GM23248 (cell line): ENCODE measurements around the gene RBM3. TPM values are rescaled to one million over a fixed set of nuclear protein-coding genes. Genes with fewer than 3 reads are reported as not detected.

ENCODE experiments used
- DNase-seq: peaks from one replicate; pipeline ENCODE4 v3.0.0-alpha.2; 2015
- H2AFZ ChIP-seq: fragments of 200-600 bp; sonication (generic); 2 replicates; pipeline ENCODE4 v1.6.1; 2016; ENCODE audit warnings: antibody characterized with exemption
- H3F3A ChIP-seq: fragments of 200-600 bp; sonication (generic); 2 replicates; pipeline ENCODE4 v1.6.1; 2016; ENCODE audit warnings: mild to moderate bottlenecking, antibody characterized with exemption, mixed run types; ENCODE audit not compliant: insufficient read depth
- H3K27ac ChIP-seq: fragments of 200-600 bp; sonication (generic); 2 replicates; pipeline ENCODE4 v1.5.1; 2016; ENCODE audit warnings: mild to moderate bottlenecking
- H3K27me3 ChIP-seq: fragments of 200-600 bp; sonication (generic); replicated peaks from 2 replicates; pipeline ENCODE4 v1.6.1; 2016; ENCODE audit warnings: mild to moderate bottlenecking; ENCODE audit not compliant: insufficient read depth
- H3K36me3 ChIP-seq: fragments of 200-600 bp; sonication (generic); 2 replicates; pipeline ENCODE4 v1.6.1; 2016; ENCODE audit warnings: low read depth, mild to moderate bottlenecking
- H3K4me1 ChIP-seq: fragments of 200-600 bp; sonication (generic); 2 replicates; pipeline ENCODE4 v1.6.1; 2016; ENCODE audit warnings: mild to moderate bottlenecking; ENCODE audit not compliant: insufficient read depth
- H3K4me2 ChIP-seq: fragments of 200-600 bp; sonication (generic); one replicate; pipeline ENCODE4 v1.6.1; 2016; ENCODE audit warnings: mild to moderate bottlenecking; ENCODE audit not compliant: unreplicated experiment
- H3K4me3 ChIP-seq: fragments of 200-600 bp; sonication (generic); 2 replicates; pipeline ENCODE4 v1.5.1; 2016; ENCODE audit warnings: mild to moderate bottlenecking
- H3K79me2 ChIP-seq: fragments of 200-600 bp; sonication (generic); 2 replicates; pipeline ENCODE4 v1.6.1; 2016; ENCODE audit warnings: mild to moderate bottlenecking; ENCODE audit not compliant: insufficient read depth
- H3K9ac ChIP-seq: fragments of 200-600 bp; sonication (generic); 2 replicates; pipeline ENCODE4 v1.6.1; 2016; ENCODE audit warnings: mild to moderate bottlenecking
- H3K9me2 ChIP-seq: fragments of 200-600 bp; sonication (generic); 2 replicates; pipeline ENCODE4 v1.6.1; 2016; ENCODE audit warnings: mixed run types, mild to moderate bottlenecking, moderate library complexity; ENCODE audit not compliant: insufficient read depth
- H3K9me3 ChIP-seq: fragments of 200-600 bp; sonication (generic); one replicate; pipeline ENCODE4 v1.6.1; 2017; ENCODE audit warnings: low read depth
- H4K20me1 ChIP-seq: fragments of 200-600 bp; sonication (generic); 2 replicates; pipeline ENCODE4 v1.6.0; 2016; ENCODE audit not compliant: insufficient read depth
- EZH2 ChIP-seq: fragments of 200-600 bp; sonication (generic); IDR thresholded peaks from 2 replicates; pipeline ENCODE4 v1.6.1; 2018; ENCODE audit warnings: antibody characterized with exemption, mild to moderate bottlenecking; ENCODE audit not compliant: insufficient read depth, poor library complexity, severe bottlenecking
- EZH2phosphoT487 ChIP-seq: fragments of 200-600 bp; sonication (generic); IDR thresholded peaks from 2 replicates; pipeline ENCODE4 v1.6.1; 2018; ENCODE audit warnings: antibody characterized with exemption, moderate library complexity, mild to moderate bottlenecking, low read depth; ENCODE audit not compliant: insufficient read depth
- WGBS, 2 experiments: methylation state at CpG; one replicate each; pipeline ENCODE4 v1.1.6; 2015 to 2017; ENCODE audit warnings: low lambda C conversion rate in 2 of 2, low coverage in 1 of 2; ENCODE audit errors: missing lambda C conversion rate in 2 of 2; 5-methylcytosine and 5-hydroxymethylcytosine counted together
- in situ Hi-C: fragments of 300-500 bp; cut with MboI; formaldehyde crosslinking; loops from 2 replicates; pipeline ENCODE4 v1.15.0; 2020
- polyA plus RNA-seq: library from polyadenylated mRNA; unstranded; fragments of >200 nt; fragmentation: Nextera tagmentation; extraction: Ambion mirVana; gene quantifications from 2 replicates; pipeline ENCODE4 v1.2.1, GENCODE V29; 2016
- small RNA-seq: library from RNA; depleted of rRNA; stranded (forward); fragments of <200 nt; gene quantifications from one replicate; pipeline ENCODE3, GENCODE V24; 2014; ENCODE audit warnings: low read depth, low replicate concordance
- total RNA-seq: library from RNA; depleted of rRNA; stranded (reverse); fragments of >200 nt; shearing (Covaris generic); gene quantifications from 2 replicates; pipeline ENCODE4 v1.2.3, GENCODE V29; 2014; rRNA removed

RBM3 gene
- total and polyA plus RNA-seq, 2 experiments from 2014 or later, result 143 to 188 TPM

DNA sequence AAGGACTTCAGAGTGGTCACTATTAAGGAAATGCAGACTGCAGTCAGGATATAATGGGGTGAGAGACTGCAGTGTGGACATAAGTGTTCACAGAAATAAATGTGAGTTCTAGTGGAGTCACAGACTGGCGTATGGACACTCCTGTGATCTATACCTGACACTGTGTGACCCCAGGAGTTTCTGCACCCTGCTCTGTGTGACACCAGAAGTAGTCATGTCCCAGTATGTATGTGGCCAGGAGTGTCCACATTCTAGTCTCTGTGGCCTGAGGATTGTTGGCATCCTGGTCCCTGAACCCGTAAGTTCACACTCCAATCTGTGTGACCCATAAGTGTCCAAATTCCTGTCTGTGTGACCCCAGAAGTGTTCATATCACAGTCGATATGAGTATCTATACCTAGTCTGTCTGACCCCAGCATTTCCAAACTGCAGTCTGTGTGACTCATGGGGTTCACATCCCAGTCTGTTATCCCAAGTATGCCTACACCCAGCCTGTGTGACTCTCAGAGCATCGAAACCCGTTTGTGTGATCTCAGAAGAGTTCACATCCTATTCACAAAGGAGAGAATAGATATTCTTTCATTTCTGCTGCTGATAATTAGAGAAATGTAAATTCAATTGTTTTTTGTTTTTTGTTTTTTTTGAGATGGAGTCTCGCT is 39.3 kb downstream of the RBM3 start:
- 42 to 50% methylated on average over 5 of the region's 6 CpGs for WGBS, 2 experiments
- no peaks in the 10 kb centered on the region for H3K79me2 ChIP-seq
- no peaks in the 10 kb centered on the region for H3K9me3 ChIP-seq
- H3K36me3 ChIP-seq, result no peaks in the 10 kb centered on the region
- no peaks in the 10 kb centered on the region for H3K27me3 ChIP-seq
- no peak overlapping the region for H3K27ac ChIP-seq
- DNase-seq, result peak; percentile 51
- no peaks in the 10 kb centered on the region for H3K9me2 ChIP-seq
- no peak overlapping the region for H2AFZ ChIP-seq
- H3K4me2 ChIP-seq, result no peak overlapping the region
- H3K4me3 ChIP-seq, result no peak overlapping the region
- no peaks in the 10 kb centered on the region for H3F3A ChIP-seq
- 0 out of 2 replicates have a peak, but pooled peaks cover 5% of the 10 kb centered on the region for H3K4me1 ChIP-seq
- H4K20me1 ChIP-seq, result no peaks in the 10 kb centered on the region
- TF ChIP-seq EZH2, result no peak
- TF ChIP-seq EZH2phosphoT487, result no peak
- in situ Hi-C loops, result no loop called here
- no peak overlapping the region for H3K9ac ChIP-seq

DNA sequence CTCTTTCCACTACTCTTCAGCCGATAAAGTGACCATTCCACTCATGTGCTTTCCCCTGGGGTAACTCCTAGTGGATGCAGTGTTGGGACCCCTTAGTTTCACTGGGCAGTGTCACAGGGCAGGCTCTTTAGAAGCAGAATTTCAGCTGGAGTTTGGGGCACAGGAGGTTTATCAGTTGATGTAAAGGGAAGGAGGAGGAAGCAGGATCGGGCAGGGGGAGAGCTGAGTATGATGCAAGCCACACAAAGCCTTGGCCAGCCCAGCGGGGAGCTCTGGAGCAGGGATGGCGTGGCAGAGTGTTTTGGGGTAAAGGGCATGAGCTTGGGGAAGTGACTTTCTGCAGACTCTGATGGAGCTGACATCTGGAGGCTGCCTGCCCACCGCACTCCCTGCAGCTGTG is 42.3 kb downstream of the RBM3 start:
- Histone ChIP-seq H3K27ac (no peak overlapping the region), H3K9me3 (no peaks in the 10 kb centered on the region), H3K4me3 (no peak overlapping the region), H3K4me1 (0 out of 2 replicates have a peak, but pooled peaks cover 5% of the 10 kb centered on the region), H3K79me2 (no peaks in the 10 kb centered on the region), H3F3A (no peaks in the 10 kb centered on the region), H3K27me3 (no peaks in the 10 kb centered on the region), H3K9ac (no peak overlapping the region), H3K36me3 (no peaks in the 10 kb centered on the region), H3K4me2 (no peak overlapping the region), H4K20me1 (no peaks in the 10 kb centered on the region), H2AFZ (no peak overlapping the region), H3K9me2 (no peaks in the 10 kb centered on the region)
- TF ChIP-seq EZH2 (no peak), EZH2phosphoT487 (no peak)
- in situ Hi-C loops, result no loop called here
- no peak for DNase-seq
- 8 to 27% methylated on average over 4 of the region's 5 CpGs for WGBS, 2 experiments

DNA sequence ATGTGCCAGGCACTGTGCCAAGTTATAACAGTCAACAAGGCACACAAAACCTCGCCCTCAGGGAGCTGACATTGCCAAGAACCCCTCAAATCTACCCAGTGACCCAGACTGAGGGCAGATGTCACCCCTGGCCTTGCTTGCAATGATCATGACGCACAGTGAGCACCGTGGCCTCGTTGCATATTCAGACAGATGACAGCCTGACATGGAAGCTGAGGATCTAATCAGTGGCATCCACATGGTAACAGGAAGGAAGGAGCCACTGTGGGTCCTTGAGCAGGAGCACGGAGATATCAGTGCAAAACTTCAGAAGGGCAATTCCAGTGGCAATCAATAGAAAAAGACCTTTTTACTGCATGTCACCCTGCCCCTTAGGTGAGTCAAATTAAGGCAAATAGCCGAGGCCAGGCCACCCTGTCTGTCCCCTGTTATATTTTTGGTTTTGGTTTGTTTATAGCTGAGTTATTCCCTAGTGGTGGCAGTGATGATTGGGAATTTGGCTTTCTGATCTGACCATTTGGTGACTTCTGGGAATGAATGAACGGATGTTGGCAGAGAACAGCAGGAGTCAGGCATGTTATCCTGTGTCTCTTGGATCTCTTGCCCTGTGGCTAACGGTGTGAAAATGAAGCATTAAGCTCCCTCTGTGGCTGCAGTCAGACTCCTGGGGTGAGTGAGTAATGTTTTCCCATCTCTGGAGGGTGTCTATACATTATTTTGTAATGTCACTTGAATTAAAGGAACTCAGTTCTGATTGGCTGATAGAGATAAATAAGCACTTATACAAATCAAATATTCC is 43.5 kb downstream of the RBM3 start:
- Histone ChIP-seq H3F3A (no peaks in the 10 kb centered on the region), H3K27ac (no peak overlapping the region), H3K79me2 (no peaks in the 10 kb centered on the region), H4K20me1 (no peaks in the 10 kb centered on the region), H3K27me3 (no peaks in the 10 kb centered on the region), H2AFZ (no peak overlapping the region), H3K9ac (no peak overlapping the region), H3K4me2 (no peak overlapping the region), H3K36me3 (no peaks in the 10 kb centered on the region), H3K4me3 (no peak overlapping the region), H3K9me3 (no peaks in the 10 kb centered on the region), H3K4me1 (0 out of 2 replicates have a peak, but pooled peaks cover 5% of the 10 kb centered on the region), H3K9me2 (no peaks in the 10 kb centered on the region)
- TF ChIP-seq EZH2phosphoT487, result no peak
- TF ChIP-seq EZH2, result no peak
- in situ Hi-C loops, result no loop called here
- 32 to 39% methylated on average over 8 of the region's 8 CpGs for WGBS, 2 experiments
- DNase-seq, result peak; percentile 33

DNA sequence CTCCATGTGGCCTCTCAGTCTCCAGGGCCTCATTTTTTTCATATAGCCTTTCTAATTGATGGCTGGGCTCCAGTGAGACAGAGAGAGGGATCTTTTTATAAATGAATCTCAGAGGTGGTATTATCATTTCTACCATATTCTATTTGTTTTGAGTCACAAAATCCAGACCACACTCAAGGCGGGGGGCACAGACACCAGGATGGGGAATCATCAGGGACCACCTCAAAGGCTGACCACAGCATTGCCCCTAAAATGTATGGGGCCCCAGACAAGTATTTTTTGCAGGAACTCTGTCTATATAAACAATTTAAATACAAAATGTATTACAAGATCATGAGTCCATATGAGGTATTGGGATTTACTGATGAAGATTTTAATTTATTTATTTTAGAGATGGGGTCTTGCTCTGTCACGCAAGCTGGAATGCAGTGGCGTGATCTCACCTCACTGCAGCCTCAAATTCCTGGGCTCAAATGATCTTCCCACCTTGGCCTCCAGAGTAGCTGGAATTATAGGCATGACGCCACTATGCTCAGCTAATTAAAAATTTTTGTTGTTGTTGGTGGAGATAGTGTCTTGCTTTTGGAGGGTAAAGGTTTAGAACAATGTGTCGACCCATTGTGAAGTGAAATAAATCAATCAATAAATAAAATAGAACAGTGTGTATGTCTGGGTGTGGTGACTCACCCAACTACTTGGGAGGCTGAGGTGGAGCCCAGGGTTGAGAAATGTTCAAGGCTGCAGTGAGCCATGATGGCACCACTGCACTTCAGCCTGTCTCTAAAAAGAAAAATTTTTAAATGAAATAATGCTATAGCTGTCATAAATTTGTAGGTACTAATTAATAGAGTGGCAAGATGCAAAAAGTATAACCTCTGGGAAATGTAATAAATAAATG is 52.4 kb downstream of the RBM3 start:
- no peak overlapping the region for H3K27ac ChIP-seq
- WGBS, 2 experiments, result 90 to 92% methylated on average over 5 of the region's 5 CpGs

More for the DNA sequence above, 52.4 kb downstream of the RBM3 start:
- Histone ChIP-seq H2AFZ (no peak overlapping the region), H3K9ac (no peak overlapping the region), H3K36me3 (no peaks in the 10 kb centered on the region), H3K79me2 (no peaks in the 10 kb centered on the region), H3K27me3 (no peaks in the 10 kb centered on the region), H3K4me3 (no peak overlapping the region), H3K4me2 (no peak overlapping the region), H3K9me3 (no peaks in the 10 kb centered on the region), H3K4me1 (no peaks in the 10 kb centered on the region), H3F3A (no peaks in the 10 kb centered on the region; the same call in 1 of the 2 replicates), H3K9me2 (no peaks in the 10 kb centered on the region), H4K20me1 (no peaks in the 10 kb centered on the region)
- in situ Hi-C loops, result no loop called here
- DNase-seq, result peak; percentile 31
- TF ChIP-seq EZH2, result no peak
- no peak for TF ChIP-seq EZH2phosphoT487

Small RNA genes within 50 kb of the gene (small RNA-seq; reads per million reads assigned to genes)
- gene MRPL32P1, result not detected

Other genes with a start within 250 kb of the RBM3 start
- not detected in 2 replicates for gene SSX3, start 217.8 kb upstream of the RBM3 start, total RNA-seq
- gene SSX3, start 217.8 kb upstream of the RBM3 start, polyA plus RNA-seq, result not detected in 2 replicates
- gene SSX4, start 190.9 kb upstream of the RBM3 start, total RNA-seq, result not detected in 2 replicates
- gene SSX4, start 190.9 kb upstream of the RBM3 start, polyA plus RNA-seq, result not detected in 2 replicates
- gene SSX4B, start 162.5 kb upstream of the RBM3 start, total RNA-seq, result not detected in 2 replicates
- gene SSX4B, start 162.5 kb upstream of the RBM3 start, polyA plus RNA-seq, result not detected in 2 replicates
- 34.5 and 35.3 TPM in 2 replicates for gene SLC38A5, start 104.2 kb upstream of the RBM3 start, total RNA-seq
- gene SLC38A5, start 104.2 kb upstream of the RBM3 start, polyA plus RNA-seq, result 31.5 and 32.4 TPM in 2 replicates
- 95.2 and 152 TPM in 2 replicates for gene FTSJ1, start 98.3 kb upstream of the RBM3 start, total RNA-seq
- 64.9 and 70.6 TPM in 2 replicates for gene FTSJ1, start 98.3 kb upstream of the RBM3 start, polyA plus RNA-seq
- gene PORCN, start 65.5 kb upstream of the RBM3 start, total RNA-seq, result 15.4 and 32.2 TPM in 2 replicates
- gene PORCN, start 65.5 kb upstream of the RBM3 start, polyA plus RNA-seq, result 20.3 and 22.9 TPM in 2 replicates
- gene EBP, start 52.7 kb upstream of the RBM3 start, total RNA-seq, result 17.0 and 21.1 TPM in 2 replicates
- 45.0 and 48.3 TPM in 2 replicates for gene EBP, start 52.7 kb upstream of the RBM3 start, polyA plus RNA-seq
- gene TBC1D25, start 34.8 kb upstream of the RBM3 start, total RNA-seq, result 7.9 and 8.2 TPM in 2 replicates
- gene TBC1D25, start 34.8 kb upstream of the RBM3 start, polyA plus RNA-seq, result 8.5 and 8.6 TPM in 2 replicates
- gene WDR13, start 23.0 kb downstream of the RBM3 start, total RNA-seq, result 120 and 149 TPM in 2 replicates
- 89.7 and 92.4 TPM in 2 replicates for gene WDR13, start 23.0 kb downstream of the RBM3 start, polyA plus RNA-seq
- gene WAS, start 109.3 kb downstream of the RBM3 start, total RNA-seq, result not detected in 2 replicates
- not detected in 2 replicates for gene WAS, start 109.3 kb downstream of the RBM3 start, polyA plus RNA-seq
- 6.8 and 8.1 TPM in 2 replicates for gene SUV39H1, start 122.2 kb downstream of the RBM3 start, total RNA-seq
- gene SUV39H1, start 122.2 kb downstream of the RBM3 start, polyA plus RNA-seq, result 6.0 TPM in 2 replicates
- gene GLOD5, start 187.3 kb downstream of the RBM3 start, total RNA-seq, result not detected in 2 replicates
- gene GLOD5, start 187.3 kb downstream of the RBM3 start, polyA plus RNA-seq, result not detected in 2 replicates
- gene GATA1, start 212.1 kb downstream of the RBM3 start, total RNA-seq, result not detected in 2 replicates
- gene GATA1, start 212.1 kb downstream of the RBM3 start, polyA plus RNA-seq, result not detected in 2 replicates
- gene HDAC6, start 227.6 kb downstream of the RBM3 start, total RNA-seq, result 32.4 and 36.6 TPM in 2 replicates
- 18.6 and 20.3 TPM in 2 replicates for gene HDAC6, start 227.6 kb downstream of the RBM3 start, polyA plus RNA-seq